Left cardiac atrium (tissue), 4 donors: ENCODE results near the gene TBCD. TPM values are rescaled to one million over a fixed set of nuclear protein-coding genes. Genes with fewer than 3 reads are reported as not detected.
"Not testable (repeated sequence)": the region's sequence is repeated elsewhere in the genome, so short reads cannot be mapped to it uniquely, and the experiment has no call there.

Experiments
- ATAC-seq, 2 donors: fragments of 200-7000 bp; cut with Tn5 transposase; one replicate each; pipeline ENCODE4 v1.9.1; 2020; ENCODE audit warnings: mild to moderate bottlenecking in 2 of 2, moderate library complexity in 2 of 2
- DNase-seq: peaks from one replicate; pipeline ENCODE4 v3.0.0-alpha.2; 2020
- intact Hi-C, 2 donors: fragments of 100-400 bp; cut with DNase I; formaldehyde crosslinking; loops; one replicate each; pipeline versions ENCODE4 v1.14.1 to v1.15.1; 2022 to 2023
- total RNA-seq, 2 donors: library from RNA; stranded (reverse); fragmentation: NEBNext Ultra II Directional; extraction: Animal tissue kit (Norgen Biotek cat#: 25700); gene quantifications; one replicate each; pipeline ENCODE4 v1.2.1, GENCODE V29; 2021
- donor health status: DM: no; HTN: yes; CAD: no.
- donor health status: DM: no; HTN: yes; CAD: no; lungs with severe emphysema.
- donor health status: DM: yes; HTN: yes; CAD: no.
- donor health status: Dilated cardiomyopathy.

TBCD gene
- total RNA-seq, 2 donors from 2014 or later: 37.0 to 59.8 TPM

DNA sequence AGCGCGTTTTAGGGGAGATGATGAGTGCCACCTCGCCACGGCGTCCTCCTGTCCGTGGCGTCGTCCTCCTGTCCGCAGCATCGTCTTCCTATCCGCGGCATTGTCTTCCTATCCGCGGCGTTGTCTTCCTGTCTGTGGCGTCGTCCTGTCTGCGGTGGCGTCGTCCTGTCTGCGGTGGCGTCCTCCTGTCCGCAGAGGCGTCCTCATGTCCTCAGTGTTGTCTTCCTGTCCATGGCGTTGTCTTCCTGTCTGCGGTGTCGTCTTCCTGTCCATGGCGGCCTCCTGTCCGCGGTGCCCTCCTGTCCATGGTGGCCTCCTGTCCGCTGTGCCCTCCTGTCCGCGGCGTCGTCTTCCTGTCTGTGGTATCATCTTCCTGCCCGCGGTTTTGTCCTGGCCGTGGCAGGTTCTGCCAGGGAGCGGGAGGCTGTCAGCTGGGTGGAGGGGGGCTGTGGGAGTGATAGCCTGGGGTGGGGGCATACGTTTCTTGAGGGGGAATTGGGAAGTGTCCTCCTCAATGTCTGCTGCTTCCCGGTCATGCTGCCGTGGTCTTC lies 30.9 kb downstream of the TBCD start:
- peak in 1 of 2 donors; percentile 16 for ATAC-seq
- peak; percentile 15 for DNase-seq

DNA sequence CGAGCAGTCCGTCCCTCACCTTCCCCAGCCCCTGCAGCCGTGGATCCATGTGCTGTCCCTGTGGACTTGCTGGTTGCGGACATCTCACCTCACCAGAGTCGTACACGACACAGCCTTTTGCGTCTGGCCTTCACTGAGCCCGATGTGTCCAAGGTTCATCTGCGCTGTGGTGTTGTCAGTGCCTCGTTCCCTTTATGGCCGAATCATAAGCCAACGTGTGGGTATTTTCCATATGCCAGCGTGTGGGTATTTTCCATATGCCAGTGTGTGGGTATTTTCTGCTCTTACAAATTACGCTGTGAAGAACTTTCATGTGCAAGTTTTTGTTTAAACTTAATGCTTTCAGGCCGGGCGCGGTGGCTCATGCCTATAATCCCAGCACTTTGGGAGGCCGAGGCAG lies 31.6 kb downstream of the TBCD start:
- peak; percentile 1 for DNase-seq
- intact Hi-C loops: loop anchor here (5.0 to 10.0 kb wide), 4 partner anchors 91 to 179 kb away; no protein-coding TSS in a partner anchor
- no peak for ATAC-seq

More for the DNA sequence above, 30.9 kb downstream of the TBCD start:
- intact Hi-C loops: loop anchor here (5.0 to 10.0 kb wide), 4 partner anchors 92 to 180 kb away; no protein-coding TSS in a partner anchor

DNA sequence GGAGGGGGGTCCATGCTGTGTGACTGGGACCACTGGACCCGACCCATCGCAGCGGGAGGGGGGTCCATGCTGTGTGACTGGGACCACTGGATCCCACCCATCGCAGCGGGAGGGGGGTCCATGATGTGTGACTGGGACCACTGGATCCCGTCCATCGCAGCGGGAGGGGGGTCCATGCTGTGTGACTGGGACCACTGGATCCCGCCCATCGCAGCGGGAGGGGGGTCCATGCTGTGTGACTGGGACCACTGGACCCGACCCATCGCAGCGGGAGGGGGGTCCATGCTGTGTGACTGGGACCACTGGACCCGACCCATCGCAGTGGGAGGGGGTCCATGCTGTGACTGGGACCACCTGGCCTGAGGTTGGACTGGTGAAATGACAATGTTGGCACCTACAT lies 33.7 kb downstream of the TBCD start:
- intact Hi-C loops: loop anchor here (10.0 kb wide), 2 partner anchors 89 to 129 kb away; no protein-coding TSS in a partner anchor
- not testable (repeated sequence) for DNase-seq, ATAC-seq

DNA sequence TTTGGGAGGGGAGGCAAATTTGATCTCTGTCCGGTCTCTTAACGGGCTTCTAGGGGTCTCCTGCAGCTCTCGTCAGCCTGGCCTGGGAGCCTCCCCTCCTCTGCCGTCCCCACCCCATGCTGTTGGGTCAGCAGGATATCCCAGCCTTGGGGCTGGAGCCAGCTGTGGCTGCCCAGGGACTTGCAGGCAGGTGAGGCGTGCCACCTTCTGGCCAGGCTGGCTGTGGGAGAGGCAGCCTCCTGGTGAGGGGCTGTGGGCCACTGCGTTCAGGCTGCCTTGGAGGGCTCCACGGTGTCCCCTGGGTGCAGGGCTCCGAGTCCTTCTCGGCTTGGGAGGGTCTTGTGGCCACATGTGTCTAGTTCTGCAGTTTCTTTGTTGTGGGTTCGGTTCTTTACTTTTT lies 34.6 kb downstream of the TBCD start:
- DNase-seq (no peak), ATAC-seq (no peak)
- intact Hi-C loops: loop anchor here (10.0 kb wide), 2 partner anchors 88 to 128 kb away; no protein-coding TSS in a partner anchor

DNA sequence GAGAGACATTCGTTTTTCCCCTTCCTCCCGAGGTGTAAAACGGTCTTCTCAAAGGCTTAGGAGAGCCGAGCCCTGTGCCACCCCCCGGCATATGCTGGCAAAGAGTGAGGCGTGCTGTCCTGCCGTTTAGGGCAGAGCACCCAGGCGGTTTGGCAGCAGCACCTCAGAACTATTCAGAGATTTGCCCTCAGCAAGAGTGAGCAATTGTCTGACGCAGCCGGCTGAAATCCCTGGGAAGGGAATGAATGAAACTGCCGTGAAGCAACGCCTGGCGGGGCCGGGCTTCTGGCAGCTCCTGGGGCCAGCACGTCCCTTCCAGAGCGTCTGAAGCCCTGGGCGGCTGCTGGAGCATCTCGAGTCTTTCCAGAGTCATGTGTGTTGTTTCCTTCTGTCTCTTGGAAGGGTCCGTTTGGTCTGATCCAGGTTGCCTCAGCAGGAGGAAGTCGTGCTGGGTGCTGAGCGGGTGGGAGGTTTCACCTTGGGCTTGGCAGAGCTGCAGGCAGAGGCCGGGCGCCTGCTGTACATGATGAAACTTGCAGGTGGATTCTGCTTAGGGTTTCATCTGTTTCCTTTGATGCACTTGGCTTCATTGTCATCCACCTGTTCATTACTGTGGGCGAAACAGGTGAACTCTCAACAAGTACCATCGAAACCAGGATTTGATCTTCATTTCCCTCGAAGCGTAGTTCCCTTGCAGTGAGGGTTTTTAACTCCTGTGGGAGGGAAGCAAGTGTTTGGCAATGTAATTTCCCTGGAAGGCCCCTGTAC lies 35.4 kb downstream of the TBCD start:
- DNase-seq (peak; percentile 53), ATAC-seq (peak; percentile 12 to 59)
- intact Hi-C loops: loop anchor here (10.0 kb wide), 2 partner anchors 88 to 128 kb away; no protein-coding TSS in a partner anchor

DNA sequence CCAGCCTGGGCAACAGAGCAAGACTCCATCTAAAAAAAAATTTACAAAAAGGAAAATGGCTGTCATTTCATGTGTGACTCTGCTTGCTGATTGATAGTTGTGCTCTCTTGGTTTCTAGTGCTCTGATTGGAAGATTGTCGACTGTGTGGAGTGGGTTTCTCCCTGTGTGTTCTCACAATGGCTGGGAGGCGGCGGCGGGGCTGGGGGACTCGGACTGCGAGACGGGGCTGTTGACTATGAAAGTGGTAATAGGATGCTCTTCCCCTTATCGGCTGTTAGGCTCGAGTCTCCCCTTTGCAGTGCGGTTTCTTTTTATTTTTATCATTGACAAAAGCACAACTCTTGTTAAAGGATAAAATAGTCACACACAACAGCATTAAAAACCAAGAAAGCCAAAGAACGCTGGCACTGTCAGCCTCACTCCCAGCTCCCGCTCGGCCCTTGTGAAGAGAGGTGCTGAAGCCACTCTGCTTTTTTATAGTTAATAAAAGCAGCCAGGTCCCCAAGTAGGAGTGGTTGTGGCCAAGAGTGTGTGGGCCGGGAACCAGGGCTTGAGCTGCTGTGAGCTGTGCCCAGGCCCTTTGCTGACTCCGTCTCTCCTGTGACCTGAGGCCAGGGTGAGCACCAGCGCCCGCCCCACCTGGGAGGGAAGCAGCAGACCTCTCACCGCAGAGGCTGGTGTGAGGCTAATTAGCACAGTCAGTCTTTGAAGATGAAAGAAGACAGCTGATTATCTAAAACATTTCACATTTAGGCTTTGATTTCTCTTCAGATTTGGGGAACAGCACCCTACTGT lies 36.5 kb downstream of the TBCD start:
- ATAC-seq (peak in 1 of 2 donors; percentile 37), DNase-seq (no peak)
- intact Hi-C loops: loop anchor here (10.0 kb wide), 2 partner anchors 86 to 126 kb away; no protein-coding TSS in a partner anchor

DNA sequence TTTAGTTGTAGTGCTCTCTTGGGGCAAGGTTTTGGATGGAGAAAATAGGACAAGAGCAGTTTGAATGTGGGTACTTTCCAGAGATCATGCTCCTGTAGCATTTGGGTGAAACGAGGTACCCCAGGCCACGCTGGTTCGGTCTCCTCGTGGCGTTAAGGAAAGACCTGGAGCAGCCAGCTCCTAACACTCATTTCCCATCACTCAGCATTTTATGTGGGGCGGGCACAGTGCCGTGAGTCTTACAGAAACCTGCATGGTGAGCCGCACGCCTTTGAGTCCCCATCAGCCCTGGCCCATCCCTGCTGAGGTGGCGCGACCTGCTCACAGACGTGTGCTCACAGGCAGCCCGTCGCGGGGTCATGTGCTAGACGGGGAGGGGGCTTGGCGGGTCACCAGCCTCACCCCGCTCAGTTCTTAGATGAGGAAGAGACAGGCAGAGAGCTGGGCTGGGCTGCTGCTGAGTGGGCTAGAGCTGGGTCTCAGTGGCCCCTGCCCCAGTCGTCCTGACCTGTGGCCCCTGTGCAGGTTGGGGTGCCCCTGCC lies 37.3 kb downstream of the TBCD start:
- ATAC-seq (no peak), DNase-seq (no peak)
- intact Hi-C loops: loop anchor here (10.0 kb wide), 2 partner anchors 86 to 126 kb away; no protein-coding TSS in a partner anchor

DNA sequence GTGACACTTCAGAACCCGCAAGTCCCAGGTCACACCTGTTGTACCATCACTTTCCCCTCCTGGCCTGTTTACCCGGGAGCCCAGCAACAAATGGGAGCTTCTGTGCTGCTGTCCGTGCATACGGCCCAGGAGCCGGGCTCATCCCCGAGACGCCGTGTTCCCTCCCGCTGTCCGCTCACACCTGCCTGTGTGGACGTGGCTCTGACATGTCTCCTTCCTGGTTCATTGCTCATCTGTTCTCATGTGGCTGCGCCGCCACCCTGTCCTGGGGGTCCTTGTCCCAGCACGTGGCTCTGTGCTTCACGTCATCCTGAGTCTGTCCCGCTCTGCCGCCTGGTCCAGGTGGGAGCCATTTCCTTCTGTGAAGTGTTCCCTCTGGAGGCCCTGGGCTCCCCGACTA lies 37.9 kb downstream of the TBCD start:
- no peak for DNase-seq
- peak; percentile 55 to 66 for ATAC-seq
- intact Hi-C loops: loop anchor here (10.0 kb wide), 2 partner anchors 85 to 125 kb away; no protein-coding TSS in a partner anchor

DNA sequence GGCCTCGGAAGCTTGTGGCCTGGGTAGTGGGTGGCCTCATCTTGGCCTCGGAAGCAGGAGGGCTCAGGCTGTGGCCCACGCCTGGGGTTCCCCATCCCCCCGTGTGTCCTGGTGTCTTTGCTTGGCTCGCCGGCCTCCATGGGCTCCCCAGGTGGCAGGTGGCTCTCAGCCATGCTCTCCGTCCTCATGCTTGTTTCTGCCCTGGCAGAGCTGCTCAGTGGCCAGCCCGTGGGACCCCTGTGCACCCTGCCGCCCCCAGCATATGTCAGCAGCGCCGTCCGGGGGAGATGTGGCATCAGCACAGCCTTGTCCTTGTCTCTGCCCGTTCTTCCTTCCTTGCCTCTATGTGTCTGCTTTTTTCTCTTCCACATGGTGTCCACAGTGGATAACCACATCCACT lies 38.5 kb downstream of the TBCD start:
- intact Hi-C loops: no loop called here
- no peak for DNase-seq
- no peak for ATAC-seq

DNA sequence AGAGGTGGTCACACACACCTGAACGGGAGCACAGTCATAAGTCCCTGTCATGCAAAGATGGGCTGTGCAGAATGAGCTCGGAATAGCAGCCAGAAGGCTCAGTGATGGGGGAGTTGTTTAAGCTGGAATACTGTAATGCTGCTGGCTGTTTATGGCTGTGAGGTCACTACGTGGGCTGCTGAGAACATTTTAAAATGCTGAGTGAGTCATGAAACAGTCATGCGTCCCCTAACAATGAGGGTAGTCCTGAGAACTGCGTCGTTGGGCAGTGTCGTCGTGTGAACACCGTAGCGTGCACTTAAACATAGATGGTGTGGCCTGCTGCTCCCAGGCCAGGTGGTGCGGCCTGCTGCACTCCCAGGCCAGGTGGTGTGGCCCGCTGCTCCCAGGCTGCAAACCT lies 39.7 kb downstream of the TBCD start:
- intact Hi-C loops: no loop called here
- DNase-seq (no peak), ATAC-seq (no peak)

DNA sequence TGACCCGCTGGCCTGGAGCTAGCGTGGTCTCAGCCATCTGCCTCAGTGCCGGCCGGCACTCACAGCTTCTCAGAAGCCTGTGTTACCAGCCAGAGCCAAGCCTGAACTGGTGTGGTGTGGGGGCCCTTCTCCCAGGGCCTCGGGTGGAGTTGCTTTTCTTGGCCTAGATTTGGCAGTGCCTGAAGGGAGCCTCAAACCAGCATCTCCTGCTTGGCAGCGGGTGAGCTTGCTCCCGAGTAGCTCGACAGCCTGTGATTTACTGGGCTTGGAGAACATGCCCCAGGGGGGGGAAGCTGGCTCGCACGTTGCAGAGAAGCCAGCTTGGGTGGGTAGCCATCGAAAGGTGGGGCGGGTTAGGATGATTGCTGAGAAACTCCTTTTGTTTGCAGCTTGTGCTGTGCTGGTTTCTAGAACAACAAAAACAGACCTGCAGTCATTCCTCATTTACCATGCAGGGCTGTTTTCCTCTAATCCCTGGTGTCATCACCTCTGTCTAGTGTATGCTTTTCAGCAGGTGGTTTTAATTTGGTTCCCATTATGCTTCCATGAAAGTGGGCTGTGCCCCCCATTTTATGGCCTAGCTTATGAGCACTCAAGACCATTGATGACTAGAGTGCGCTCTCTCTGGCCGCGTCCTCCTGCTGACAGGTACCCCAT lies 42.2 kb downstream of the TBCD start:
- intact Hi-C loops: no loop called here
- ATAC-seq (no peak), DNase-seq (peak; percentile 41)

DNA sequence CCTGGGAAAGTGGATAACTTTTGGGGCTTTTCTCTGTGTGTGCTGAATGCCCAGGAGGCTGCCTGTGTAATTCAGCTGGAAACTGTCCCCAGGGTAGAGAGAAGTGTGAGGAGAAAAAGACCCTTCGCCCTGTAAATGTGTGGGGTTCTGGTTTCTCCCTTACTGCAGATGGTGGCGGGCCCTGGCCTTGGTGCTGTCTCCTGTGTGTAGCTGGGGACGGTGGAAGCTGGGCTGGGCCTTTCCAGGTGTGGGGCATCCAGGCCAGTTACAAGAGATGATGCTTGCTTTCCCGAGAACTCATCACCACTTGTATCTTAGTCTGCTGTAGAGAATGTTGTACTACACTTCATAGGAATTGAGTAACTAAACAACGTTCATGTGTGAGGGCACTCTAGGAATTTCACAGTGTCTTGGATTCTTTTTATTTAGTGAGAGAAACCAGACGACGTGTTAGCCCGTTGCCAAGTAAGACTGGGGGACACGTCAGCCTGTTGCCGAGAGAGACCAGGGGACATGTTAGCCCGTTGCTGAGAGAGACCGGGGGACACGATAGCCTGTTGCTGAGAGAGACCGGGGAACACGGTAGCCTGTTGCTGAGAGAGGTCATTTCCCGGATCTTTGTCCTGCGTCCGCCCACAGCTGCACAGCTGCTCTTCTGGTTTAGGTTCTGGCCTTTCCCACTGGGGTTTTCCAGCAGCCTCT lies 43.1 kb downstream of the TBCD start:
- DNase-seq: no peak
- intact Hi-C loops: no loop called here
- peak; percentile 42 to 56 for ATAC-seq

DNA sequence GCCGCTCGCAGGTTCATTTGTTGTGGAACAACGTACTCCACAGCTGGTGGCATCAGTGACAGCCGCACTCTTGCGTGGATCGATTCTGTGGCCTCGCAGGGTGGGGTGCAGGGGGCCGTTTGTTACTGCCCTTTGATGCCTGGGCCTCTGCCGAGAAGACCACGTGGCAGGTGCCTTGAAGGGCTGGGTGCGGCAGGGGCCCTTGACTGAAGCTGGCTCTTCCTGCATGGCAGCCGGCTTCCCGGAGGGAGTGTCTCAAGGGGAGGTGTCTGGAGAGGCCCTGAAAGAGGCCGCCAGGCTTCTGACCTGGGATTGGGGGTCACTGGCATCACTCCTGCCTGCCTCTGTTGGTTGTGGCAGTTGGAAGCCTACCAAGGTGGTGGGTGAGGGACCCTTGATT lies 43.8 kb downstream of the TBCD start:
- peak in 1 of 2 donors; percentile 9 for ATAC-seq
- no peak for DNase-seq
- intact Hi-C loops: no loop called here

DNA sequence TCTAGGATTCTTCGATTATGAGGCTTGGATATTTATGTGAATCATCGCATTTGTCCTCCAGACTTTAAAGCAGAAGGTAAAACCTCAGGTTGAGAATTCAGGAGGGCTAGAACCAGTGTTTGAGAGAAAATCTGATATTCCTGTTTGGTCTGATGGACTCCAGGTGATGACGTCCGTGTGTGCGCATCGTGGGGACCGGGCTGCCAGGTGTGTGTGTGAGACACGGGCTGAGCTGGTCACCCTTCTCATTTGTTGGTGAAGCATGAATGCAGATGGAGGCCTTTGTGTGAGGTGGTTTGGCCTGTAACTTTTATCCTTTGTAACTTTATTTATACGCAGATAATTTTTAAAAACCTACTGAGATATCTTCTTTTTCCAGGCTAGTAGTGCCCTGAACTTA lies 45.2 kb downstream of the TBCD start:
- ATAC-seq (no peak), DNase-seq (no peak)
- intact Hi-C loops: no loop called here

DNA sequence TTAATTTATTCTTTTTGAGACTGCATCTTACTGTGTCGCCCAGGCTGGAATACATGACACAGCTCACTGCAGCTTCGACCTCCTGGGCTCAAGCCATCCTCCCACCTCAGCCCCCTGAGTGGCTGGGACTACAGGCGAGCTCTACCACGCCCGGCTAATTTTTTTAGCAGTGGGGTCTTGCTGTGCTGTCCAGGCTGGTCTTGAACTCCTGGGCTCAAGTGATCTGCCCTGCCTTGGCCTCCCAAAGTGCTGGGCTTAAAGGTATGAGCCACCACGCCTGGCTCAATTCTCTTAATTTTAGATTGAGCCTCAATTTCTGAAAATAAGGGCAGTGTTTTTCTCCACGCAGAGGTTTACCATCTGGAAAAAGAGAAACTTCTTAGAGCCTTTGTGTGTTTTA lies 46.9 kb downstream of the TBCD start:
- ATAC-seq: no peak

DNA sequence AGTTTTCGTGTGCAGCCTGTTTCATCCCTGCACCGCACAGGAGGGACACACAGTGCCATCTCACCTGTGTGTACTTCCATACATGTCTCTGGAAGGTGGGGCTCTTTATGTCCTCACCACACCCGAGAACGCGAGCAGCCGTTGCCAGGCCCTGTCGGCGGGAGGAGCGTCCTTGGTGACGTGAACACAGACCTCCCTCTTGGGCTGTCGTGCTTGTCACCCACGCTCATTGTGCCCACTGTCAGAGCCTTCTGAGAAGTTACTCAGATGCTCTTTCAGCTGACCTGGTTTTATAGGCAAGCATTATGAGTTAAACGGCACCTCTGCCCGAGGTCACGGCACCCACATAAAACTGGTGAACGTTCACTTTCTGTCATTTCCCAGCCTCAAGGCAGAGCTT lies 47.7 kb downstream of the TBCD start:
- intact Hi-C loops: no loop called here
- no peak for DNase-seq
- ATAC-seq: no peak

More for the DNA sequence above, 46.9 kb downstream of the TBCD start:
- no peak for DNase-seq
- intact Hi-C loops: no loop called here

DNA sequence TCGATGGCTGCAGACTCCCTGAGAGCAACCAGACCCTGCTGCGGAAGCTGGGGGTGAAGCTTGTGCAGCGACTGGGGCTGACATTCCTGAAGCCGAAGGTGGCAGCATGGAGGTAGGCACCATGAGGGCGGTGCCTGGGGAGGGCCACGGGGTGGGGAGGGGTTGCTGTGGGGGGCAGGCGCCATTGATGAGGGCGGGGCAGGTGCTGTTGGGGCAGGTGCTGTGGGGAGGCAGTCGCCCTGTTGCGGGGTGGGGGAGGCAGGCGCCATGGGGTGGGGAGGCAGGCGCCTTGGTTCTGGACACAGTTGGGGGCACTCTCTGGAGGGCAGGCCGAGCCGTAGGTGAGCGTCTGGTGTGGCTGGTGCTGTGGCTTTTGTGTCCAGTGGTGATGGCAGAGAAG lies 49.0 kb downstream of the TBCD start:
- intact Hi-C loops: no loop called here
- DNase-seq (no peak), ATAC-seq (no peak)

DNA sequence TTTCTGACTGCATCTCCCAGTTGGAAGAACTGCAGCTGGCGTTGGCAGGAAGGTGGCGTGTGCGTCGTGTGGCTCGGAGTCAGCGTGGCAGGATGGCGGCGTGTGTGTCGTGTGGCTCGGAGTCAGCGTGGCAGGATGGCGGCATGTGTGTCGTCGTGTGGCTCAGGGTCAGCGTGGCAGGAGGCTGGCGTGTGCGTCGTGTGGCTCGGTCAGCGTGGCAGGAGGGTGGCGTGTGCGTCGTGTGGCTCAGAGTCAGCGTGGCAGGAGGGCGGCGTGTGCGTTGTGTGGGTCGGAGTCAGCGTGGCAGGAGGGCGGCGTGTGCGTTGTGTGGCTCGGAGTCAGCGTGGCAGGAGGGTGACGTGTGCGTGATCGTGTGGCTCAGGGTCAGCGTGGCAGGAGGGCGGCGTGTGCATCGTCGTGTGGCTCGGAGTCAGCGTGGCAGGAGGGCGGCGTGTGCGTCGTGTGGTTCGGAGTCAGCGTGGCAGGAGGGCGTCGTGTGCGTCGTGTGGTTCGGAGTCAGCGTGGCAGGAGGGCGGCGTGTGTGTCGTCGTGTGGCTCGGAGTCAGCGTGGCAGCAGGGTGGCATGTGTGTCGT lies 49.6 kb downstream of the TBCD start:
- DNase-seq (no peak), ATAC-seq (no peak)
- intact Hi-C loops: no loop called here
